Limb (tissue), 2 donors: ENCODE measurements around the gene RHOT1.
"Not testable (repeated sequence)": the region's sequence is repeated elsewhere in the genome, so short reads cannot be mapped to it uniquely, and the experiment has no call there.

ENCODE experiments used
- DNase-seq, 2 donors: peaks; one replicate each; pipeline ENCODE4 v3.0.0-alpha.2; 2016; ENCODE audit errors: extremely low spot score in 2 of 2

Gene RHOT1

DNA sequence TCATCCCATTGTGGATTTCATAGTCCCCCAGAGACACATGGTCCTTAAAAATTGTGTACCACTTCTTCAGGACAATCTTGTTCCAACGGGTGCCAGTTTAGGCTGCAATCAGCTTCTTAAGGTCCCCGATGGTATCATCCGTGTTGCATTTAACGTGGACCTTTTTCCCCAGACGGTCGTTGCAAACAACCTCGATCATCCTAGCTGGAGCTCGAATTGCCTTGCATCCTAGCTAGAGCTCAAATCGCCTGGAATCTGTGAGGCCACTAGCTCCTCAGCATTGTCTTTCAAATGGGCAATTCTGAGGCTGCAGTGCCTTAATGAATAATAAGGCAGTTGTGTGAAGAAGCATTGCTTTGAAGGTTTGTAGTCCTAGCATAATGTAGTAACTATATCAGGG is 85.6 kb downstream of the RHOT1 start:
- no peak for DNase-seq

DNA sequence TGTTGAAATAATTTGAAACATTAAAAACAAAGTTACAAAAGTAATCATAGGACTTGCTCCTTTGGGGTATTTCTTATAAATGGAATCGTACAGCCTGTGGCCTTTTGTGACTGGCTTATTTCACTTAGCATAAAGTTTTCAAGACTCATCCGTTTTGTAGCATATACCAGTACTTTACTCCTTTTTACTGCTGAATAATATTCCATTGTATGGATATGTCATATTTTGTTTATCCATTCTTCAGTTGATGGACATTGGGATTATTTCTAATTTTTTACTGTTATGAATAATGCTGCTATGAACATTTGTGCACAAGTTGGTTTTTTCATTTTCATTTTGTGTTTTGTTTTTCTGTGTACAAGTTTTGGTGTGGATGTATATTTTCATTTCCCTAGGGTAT is 93.3 kb downstream of the RHOT1 start:
- no peak for DNase-seq

GRCh38 chr17:32239456-32239855 is 97.2 kb downstream of the RHOT1 start:
- no peak for DNase-seq

DNA sequence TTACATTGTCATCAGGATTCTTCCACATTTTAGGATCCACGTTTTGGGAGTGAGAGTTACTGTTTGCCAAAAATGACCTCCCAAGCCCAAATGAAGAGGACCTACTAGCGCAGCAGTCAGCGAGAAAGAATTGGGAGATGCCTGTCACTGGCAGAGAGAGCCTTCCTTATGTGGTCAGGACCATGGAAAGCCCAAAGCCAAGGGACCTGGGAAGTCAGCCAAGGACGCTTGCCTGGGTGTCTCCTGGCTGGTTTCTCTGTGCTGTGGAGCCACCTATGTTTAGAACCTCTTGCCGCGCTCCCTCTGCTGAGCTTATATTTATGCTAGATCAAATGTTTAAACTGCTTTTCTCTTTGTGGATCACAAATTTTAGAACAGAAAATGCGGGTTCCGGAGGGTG is 98.4 kb downstream of the RHOT1 start:
- DNase-seq = no peak

DNA sequence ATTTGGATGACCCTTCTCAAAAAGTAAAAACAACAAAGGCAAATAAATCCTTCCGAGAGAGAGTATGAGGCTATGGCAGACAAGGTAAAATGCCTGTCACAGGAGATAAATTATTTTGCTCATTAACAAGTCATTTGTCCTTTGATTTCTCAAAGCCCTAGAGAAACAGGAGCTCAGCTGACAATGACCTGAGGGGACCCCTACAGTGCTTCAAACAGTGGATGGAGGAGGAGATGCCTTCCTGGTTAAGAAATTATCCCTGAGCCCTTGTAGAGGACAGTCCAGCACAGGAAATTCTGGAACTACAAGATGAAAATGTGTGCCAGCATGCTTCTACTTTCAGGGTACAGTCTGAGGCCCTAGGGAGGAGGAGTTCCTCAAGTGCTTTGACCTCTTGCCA is 99.3 kb downstream of the RHOT1 start:
- DNase-seq = no peak

DNA sequence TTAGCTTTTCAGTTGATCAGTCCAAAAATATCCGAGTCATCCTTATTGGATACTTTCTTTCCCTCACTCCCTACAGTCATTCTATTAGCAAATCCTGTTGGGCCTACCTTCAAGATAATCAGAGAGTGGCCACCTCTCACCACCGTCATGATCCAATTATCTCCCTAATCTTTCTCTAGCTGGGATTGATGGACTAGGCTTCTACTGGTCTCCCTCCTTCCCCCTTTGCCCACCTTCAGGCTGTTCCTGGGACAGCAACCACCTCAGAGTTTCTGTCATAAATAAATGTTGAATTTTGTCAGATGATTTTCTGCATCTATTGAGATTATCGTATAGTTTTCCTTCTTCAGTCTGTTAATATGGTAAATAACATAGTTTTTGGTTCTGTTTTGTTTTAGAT is 107.2 kb downstream of the RHOT1 start:
- DNase-seq = no peak

GRCh38 chr17:32253117-32253611 is 110.9 kb downstream of the RHOT1 start:
- peak; percentile 56 to 80 for DNase-seq

DNA sequence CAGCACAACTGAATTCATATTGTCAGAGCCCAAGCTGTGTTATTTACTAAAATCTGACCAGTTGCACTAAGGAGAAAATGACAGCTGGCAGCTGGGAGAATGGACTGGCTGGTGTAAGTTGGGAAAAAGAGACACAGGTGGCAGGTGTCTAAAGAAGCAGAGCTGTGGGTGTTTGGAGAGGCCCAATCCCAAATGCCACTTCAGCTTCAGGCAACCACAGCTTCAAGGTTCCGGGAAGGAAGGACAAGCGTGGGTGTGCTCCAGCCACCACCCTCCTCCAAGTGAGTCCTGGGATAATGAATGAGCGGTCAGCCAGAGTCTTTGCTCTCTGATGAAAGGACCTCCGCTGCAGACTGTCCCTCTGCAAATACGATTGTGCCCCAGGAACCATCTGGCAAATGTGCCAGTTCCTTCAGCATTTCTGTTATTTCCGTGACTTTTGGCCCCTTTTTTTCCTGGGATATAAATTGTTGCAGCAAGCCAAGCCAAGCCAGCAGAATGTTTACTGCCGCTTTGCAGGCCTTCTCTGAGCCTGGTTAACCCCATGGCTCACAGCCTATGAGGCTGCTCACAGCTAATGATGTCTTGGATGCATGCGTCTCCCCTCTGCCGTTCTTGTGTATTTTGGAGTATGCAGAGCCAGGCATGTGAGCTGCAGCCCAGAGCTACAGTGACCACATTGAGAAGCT is 113.9 kb downstream of the RHOT1 start:
- DNase-seq = no peak

DNA sequence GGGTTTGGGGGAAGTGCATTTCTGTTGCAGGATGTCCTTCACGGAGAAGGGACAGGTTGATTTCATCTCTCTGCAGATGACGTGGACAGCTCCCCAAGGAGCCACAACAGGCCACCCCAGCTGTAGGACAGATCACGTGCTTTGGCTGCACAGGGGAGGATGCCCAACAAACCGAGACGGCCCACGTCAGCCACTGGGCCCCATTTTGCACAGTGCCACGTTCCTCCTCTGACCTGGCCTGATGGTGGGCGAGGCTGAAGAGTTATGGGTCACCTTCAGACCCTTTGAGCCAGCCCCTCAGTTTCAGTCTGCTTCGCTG is 114.4 kb downstream of the RHOT1 start:
- DNase-seq = no peak

DNA sequence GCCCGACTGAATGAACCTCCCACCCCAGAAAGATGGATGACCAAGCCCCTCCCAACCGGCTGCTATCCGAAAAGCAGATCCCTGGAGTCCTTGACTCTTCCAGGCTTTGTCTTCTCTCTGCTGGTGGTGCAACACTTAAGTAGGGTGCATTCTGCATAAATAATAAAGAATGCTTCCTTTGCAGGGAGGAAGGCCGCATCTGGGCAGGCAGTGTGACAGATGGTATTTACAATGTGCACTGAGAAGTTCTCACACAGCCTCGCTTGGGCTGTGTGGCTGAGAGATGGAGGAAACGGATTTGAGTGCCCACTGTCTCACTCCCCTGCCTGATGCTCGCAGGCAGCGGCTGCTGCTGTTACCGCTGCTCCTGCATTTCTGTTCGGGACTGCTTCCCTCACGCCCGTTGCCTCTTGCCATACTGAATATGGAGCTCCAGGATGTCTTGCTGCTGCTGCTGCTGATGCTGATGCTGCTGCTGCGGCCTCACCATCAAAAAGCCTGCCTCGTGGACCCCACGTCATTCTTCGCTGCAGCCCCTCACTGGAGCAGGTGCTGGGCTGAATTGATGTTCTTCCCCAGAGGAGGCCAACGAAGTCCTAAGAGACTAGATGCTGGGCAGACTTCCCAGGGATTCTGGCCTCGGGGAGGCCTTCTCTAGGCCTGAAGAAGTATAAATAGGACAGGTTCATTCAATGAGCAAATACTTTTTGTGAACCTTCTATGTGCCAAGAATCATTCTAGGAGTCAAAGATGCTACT is 116.3 kb downstream of the RHOT1 start:
- DNase-seq = peak in 1 of 2 donors; percentile 52

DNA sequence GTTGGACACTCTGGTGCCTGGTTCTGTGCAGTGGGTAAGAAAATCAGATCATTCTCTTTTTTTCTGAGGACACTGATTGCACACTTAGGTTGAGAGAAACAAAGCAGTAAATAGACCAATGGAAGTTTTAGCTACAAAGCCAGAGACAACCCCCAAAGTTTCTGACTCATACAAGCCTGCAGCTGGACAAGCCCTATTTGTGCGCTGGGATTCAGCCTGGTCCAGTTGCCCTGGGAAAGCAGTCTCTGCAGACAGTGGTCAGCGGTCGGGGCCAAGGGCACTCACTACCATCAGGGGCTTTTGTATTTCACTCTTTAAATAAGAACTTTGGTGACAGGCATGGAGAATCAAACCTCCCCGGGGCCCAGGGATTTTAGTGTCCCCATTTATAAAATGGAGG is 117.3 kb downstream of the RHOT1 start:
- no peak for DNase-seq

- DNase-seq = no peak
Observed at GRCh38 chr17:32261417-32261736, 119.1 kb downstream of the RHOT1 start.

GRCh38 chr17:32261936-32262510 is 119.7 kb downstream of the RHOT1 start:
- DNase-seq = no peak

DNA sequence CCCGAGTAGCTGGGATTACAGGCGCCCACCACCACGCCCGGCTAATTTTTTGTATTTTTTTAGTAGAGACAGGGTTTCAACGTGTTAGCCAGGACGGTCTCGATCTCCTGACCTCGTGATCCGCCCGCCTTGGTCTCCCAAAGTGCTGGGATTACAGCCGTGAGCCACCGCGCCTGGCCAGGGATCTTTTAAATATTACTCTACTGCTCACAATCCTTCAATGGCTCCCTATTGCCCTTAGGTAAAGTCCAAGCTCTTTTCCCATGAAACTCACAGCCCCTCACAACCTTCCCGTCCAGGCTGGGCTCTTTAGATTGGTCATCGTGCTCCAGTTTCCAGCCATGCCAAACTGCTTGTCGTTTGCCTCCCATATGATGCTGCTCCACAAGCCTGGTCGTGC is 121.2 kb downstream of the RHOT1 start:
- not testable (repeated sequence) for DNase-seq

DNA sequence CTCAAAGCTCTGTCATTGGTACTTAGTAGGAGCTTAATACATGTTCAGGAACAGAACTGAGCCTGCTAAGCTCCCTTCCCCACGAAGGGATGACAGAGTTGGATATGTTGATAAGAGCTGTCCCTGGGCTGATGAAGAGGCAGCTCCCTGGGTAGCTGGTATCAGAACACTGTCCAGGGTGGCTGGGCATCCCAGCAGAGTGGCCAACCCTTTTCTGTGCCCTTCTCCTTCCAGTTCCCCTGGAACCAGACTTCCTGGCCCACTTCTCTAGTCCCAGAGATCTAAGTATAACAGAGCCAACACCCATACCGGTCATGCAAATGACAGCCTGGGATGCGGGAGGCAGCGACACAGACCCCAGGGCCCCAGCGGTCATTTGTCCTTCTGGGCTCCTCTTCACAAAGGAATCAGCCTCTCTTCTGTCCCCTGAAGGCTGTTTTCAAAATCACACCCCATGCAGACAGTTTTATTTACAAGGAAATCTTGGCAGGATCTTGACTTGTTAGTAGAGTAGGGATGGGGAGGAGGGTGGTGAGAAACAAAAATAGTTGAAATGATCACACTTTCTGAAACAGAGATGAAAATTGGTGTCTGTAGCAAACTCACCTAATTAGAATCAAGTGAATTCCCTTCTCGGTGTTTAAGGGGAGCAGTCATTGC is 122.0 kb downstream of the RHOT1 start:
- no peak for DNase-seq

GRCh38 chr17:32264823-32265191 is 122.5 kb downstream of the RHOT1 start:
- no peak for DNase-seq

DNA sequence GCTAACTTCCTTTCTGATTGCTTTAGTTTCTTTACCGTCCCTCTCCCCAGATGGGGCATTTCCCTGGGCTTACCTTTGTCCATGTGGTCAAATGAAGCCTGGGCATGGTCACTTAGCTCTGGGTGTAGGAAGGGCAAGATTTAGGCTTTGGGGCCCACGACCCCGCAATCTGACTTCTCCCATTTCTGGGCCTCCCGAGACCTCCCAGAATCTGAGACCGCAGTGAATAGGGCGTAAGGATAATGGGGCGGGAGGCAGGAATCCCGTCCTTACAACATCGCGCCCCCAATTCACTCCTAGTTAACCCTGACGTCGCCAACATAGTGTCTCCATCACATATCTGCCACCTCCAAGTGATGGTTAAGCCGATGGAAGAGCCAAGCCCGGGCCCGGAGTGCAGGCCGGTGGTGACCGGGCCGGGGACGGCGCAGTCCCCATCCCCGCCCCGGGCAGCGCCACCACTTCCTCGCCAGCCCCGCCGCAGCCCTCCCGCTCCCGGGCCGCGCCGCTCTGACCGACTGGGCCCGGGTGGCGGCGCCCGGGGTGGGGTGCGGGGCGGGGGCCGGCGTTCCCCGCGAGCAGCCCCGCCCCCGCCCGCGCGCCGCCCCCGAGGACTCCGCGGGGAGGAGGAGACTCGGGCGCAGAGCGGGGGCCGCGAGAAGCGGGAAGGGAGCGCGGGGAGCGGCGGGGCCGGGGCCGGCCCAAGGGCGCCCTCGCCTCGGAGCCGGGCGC is 123.1 kb downstream of the RHOT1 start, which contains the start of gene RHBDL3:
RHBDL3 (plus strand) TSS at position 641 of the 732 bp plus-strand sequence. CDS start 358 bp downstream, outside the sequence.
- DNase-seq = peak in 1 of 2 donors; percentile 62

GRCh38 chr17:32266051-32266388 is 123.7 kb downstream of the RHOT1 start:
- DNase-seq = no peak

GRCh38 chr17:32266389-32267301 is 124.3 kb downstream of the RHOT1 start:
- DNase-seq = peak in 1 of 2 donors; percentile 64

- DNase-seq = no peak
Observed at GRCh38 chr17:32267690-32268205, 125.4 kb downstream of the RHOT1 start.
